Inflammatory macrophage (primary cell): ENCODE data around the gene ARMC7.
A peak's percentile ranks its signal among the peaks of the same experiment; 100 is the strongest.
"Not testable (repeated sequence)": the region's sequence is repeated elsewhere in the genome, so short reads cannot be mapped to it uniquely, and the experiment has no call there.

Experiments used
- DNase-seq, 2 donors: peaks; one replicate each; pipeline ENCODE4 v3.0.0-alpha.2; 2020 to 2022

Gene ARMC7

GRCh38 chr17:75130059-75130631 is 20.4 kb downstream of the ARMC7 start:
- no peak for DNase-seq

GRCh38 chr17:75130632-75131277 is 21.0 kb downstream of the ARMC7 start:
- peak; percentile 35 to 50 for DNase-seq

- peak; percentile 65 to 82 for DNase-seq
Measured at GRCh38 chr17:75131278-75132017, 21.7 kb downstream of the ARMC7 start, which contains the start of gene NT5C. NT5C (minus strand) TSS chr17:75131742; CDS start chr17:75131707, 35 bp downstream.

- not testable (repeated sequence) for DNase-seq
Measured at GRCh38 chr17:75132018-75133000, 22.5 kb downstream of the ARMC7 start.

- no peak for DNase-seq
Measured at GRCh38 chr17:75133001-75133400, 23.2 kb downstream of the ARMC7 start.

DNA sequence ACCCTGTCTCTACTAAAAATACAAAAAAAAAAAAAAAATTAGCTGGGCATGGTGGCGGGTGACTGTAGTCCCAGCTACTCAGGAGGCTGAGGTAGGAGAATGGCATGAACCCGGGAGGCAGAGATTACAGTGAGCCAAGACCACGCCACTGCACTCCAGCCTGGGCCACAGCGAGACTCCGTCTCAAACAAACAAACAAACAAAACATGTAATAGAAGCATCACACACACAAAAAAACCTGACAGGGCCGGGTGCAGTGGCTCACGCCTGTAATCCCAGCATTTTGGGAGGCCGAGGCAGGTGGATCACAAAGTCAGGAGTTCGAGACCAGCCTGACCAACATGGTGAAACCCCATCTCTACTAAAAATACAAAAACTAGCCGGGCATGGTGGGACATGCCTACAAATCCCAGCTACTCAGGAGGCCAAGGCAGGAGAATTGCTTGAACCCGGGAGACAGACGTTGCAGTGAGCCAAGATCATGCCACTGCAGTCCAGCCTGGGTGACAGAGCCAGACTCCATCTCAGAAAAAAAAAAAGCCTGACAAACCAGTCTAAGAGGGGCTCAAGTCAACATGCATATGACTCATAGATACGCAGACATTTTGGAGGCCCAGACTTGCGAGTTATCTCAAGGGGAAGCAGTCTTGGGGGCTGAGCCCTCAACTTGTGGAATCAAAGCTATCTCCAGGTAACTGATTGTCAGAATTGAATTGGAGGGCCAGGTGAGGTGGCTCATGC is 24.0 kb downstream of the ARMC7 start:
- DNase-seq: not testable (repeated sequence)

GRCh38 chr17:75135452-75135851 is 25.7 kb downstream of the ARMC7 start:
- DNase-seq: no peak

DNA sequence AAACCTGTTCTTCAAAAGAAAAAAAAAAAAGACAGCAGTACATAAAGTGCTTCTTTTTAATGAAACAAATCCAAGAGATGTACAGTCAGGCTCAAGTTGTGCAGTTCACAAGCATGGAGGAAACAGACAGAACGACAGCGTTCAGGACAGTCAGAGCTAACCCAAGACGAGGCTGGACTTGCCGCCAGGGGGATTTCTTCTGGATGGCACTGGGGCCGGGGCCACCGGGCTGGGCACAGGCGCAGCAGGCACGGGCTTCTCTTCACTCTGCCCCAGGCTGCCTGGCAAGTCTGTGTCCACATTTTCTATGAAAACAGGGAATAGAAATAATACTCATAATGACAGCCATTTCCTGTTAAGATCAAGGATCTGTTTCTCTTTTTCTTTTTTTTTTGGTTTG is 26.2 kb downstream of the ARMC7 start:
- DNase-seq: no peak

DNA sequence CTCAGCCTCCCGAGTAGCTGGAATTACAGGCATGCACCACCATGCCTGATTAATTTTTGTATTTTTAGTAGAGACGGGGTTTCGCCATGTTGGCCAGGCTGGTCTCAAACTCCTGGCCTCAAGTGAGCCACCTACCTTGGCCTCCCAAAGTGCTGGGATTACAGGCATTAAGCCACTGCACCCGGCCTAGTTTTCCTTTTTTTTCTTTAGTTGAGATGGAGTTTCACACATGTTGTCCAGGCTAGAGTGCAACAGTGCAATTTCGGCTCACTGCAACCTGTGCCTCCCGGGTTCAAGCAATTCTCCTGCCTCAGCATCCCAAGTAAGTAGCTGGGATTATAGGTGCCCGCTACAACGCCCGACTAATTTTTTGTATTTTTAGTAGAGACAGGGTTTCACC is 28.0 kb downstream of the ARMC7 start:
- DNase-seq: not testable (repeated sequence)

DNA sequence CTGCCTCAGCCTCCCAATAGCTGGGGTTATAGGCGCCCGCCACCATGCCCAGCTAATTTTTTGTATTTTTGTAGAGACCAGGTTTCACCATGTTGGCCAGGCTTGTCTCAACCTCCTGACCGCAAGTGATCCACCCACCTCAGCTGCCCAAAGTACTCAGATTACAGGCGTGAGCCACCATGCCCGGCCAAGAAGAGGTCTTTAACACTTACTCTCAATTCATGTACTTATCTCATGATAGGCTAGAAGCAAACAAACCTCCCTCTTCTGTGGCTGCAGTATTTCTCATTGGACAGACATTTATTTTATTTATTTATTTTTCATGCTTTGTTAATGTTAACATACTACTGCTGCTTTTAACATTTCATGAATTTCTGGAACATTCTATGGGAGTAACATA is 28.8 kb downstream of the ARMC7 start:
- no peak for DNase-seq

DNA sequence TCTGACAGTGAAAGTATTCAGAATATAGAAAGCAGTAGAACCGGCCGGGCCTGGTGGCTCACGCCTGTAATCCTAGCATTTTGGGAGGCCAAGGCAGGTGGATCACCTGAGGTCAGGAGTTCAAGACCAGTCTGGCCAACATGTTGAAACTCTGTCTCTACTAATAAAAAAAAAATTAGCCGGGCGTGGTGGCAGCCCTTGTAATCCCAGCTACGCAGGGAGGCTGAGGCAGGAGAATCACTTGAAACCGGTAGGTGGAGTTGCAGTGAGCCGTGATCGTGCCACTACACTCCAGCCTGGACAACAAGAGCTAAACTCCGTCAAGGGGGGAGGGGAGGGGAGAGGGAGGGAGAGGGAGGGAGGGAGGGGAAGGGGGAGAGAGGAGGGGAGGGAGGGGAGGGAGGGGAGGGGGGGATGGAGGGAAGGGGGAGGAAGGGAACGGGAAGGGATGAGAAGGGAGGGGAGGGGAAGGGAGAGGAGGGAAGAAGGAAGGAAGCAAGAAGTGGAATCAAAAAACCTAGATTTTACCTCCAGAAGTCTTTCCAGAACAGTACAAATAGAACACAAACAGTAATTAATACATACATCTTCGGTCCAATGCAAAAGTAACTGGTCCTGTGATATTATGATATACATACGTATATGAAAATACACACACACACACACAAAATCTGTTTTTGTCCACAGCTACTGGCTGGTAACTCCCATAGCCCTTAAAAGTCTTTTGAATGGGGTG is 32.6 kb downstream of the ARMC7 start:
- no peak for DNase-seq

DNA sequence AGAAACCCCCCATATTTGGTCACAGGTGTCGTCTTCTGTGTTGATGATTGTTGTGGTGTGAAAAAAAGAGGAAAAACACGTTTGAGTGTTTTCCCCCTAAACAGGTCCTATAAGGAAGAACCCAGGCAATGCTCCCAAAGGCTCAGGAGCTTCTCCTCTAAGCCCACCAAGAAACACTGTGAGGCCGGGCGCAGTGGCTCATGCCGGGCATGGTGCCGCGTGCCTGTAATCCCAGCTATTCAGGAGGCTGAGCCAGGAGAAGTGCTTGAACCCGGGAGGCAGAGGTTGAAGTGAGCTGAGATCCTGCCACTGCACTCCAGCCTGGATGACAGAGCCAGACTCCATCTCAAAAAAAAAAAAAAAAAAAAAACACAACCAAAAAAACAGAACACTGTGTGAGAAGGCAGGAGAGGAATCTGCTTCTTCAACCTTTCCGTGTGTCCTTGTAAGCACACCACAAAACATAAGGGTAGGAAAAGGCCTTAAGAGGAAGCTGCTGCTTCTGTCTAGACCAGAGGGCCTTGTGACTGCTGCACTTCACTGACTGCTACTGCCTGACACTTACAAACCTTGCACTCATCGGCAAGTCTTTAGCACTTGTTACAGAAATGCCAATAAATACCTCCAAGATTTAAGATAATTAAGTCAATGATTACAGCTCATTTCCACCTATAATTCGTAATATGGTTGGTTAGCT is 35.2 kb downstream of the ARMC7 start:
- peak; percentile 51 to 68 for DNase-seq

- peak; percentile 42 to 64 for DNase-seq
Measured at GRCh38 chr17:75146592-75146991, 36.8 kb downstream of the ARMC7 start.

- peak; percentile 58 to 61 for DNase-seq
Measured at GRCh38 chr17:75147878-75148546, 38.2 kb downstream of the ARMC7 start.

- no peak for DNase-seq
Measured at GRCh38 chr17:75151930-75152329, 42.2 kb downstream of the ARMC7 start.

DNA sequence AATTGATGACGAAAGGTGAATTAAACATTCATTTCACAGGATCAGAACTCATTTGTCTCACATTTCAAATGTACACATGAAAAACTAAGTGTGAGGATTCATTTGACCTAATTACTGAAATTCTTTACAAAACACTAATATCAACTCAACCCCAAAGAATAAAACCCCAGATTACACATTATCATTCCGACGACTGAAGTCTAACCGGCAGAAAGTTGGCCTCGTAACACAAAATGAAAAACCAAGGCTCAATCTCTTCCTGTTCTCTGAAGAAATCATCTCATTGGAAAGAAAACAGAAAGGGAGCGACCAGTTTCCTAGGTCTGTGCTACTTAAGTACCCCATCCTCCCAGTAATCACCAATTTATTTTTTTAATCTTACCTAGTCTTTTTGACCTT is 42.8 kb downstream of the ARMC7 start:
- no peak for DNase-seq

DNA sequence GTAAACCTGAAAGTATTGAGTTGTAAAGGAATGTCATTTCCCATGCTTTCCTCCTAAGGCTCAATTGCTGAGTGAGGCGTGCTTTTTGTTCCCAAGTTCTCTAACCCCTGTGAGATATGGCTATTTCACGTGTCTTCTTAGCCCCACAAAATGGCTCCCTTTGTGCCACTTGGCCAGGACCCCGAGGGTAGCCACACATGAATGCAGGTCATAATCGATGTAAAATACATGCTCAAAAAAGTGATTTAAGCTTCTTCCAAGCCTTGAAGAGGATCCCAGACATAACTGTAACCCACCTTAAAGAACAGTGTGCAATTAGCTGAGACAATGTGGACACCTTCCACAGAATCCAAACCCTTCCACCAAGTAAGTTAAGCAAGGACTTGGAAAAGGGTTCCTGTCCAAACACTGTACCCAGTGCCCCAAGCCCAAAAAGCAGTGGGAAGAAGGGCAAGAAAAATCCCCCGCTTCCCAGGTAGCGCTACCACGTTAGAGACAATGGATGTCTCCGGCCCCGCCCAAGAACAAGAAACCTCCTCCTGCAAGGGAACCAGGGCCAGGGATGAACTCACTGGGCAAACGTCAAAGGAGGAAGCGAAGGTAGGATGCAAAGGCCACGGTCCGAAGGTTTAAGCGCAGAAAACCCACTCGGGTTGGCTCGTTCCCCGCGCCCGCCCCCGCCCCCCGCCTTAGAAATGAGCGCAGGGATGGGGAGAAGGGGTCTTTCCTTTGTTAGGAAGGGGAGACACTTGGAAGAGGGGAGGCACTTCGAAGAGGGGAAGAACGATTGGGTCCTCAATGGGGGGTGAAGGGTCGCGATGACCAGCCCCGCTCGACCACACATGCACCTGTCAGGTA is 43.4 kb downstream of the ARMC7 start:
- DNase-seq: peak; percentile 34 to 51

GRCh38 chr17:75153780-75154194 is 44.0 kb downstream of the ARMC7 start:
- peak in 1 of 2 donors; percentile 12 for DNase-seq
